ENCODE data around the gene HK1. TPM values are rescaled to one million over a fixed set of nuclear protein-coding genes. Genes with fewer than 3 reads are reported as not detected.
A peak's percentile ranks its signal among the peaks of the same experiment; 100 is the strongest.
"Not testable (repeated sequence)": the region's sequence is repeated elsewhere in the genome, so short reads cannot be mapped to it uniquely, and the experiment has no call there.

HK1 gene
- total RNA-seq, 1 donor from 2014 or later: 61.3 TPM

- no peak for TF ChIP-seq CTCF (IDR thresholded peaks at IDR 0.05)
- H3K9me3 Mint-ChIP-seq (ENCODE audit: unreplicated experiment): no peaks in the 10 kb centered on the region
- H3K4me3 Mint-ChIP-seq (ENCODE audit: unreplicated experiment): no peak overlapping the region
- no peaks in the 10 kb centered on the region for H3K36me3 Mint-ChIP-seq (ENCODE audit: unreplicated experiment)
- no peak overlapping the region for H3K27ac Mint-ChIP-seq (ENCODE audit: unreplicated experiment)
- no peaks in the 10 kb centered on the region for H3K27me3 Mint-ChIP-seq (ENCODE audit: unreplicated experiment)
- peaks cover 52% of the 10 kb centered on the region for H3K4me1 Mint-ChIP-seq (ENCODE audit: unreplicated experiment)
- no peak for DNase-seq (ENCODE audit: extremely low spot score, unreplicated experiment)
Measured at GRCh38 chr10:69331161-69331560, 52.9 kb downstream of the HK1 start.

- DNase-seq (ENCODE audit: extremely low spot score, unreplicated experiment): no peak
- H3K27me3 Mint-ChIP-seq (ENCODE audit: unreplicated experiment): no peaks in the 10 kb centered on the region
- H3K9me3 Mint-ChIP-seq (ENCODE audit: unreplicated experiment): no peaks in the 10 kb centered on the region
- no peak overlapping the region for H3K4me3 Mint-ChIP-seq (ENCODE audit: unreplicated experiment)
- H3K27ac Mint-ChIP-seq (ENCODE audit: unreplicated experiment): peak overlapping the region; percentile 65
- TF ChIP-seq CTCF (IDR thresholded peaks at IDR 0.05): no peak
- H3K36me3 Mint-ChIP-seq (ENCODE audit: unreplicated experiment): no peaks in the 10 kb centered on the region
- peaks cover 47% of the 10 kb centered on the region for H3K4me1 Mint-ChIP-seq (ENCODE audit: unreplicated experiment)
Measured at GRCh38 chr10:69332278-69333010, 54.1 kb downstream of the HK1 start.

- Mint-ChIP-seq H3K4me1 (ENCODE audit: unreplicated experiment) (peaks cover 47% of the 10 kb centered on the region), H3K9me3 (ENCODE audit: unreplicated experiment) (no peaks in the 10 kb centered on the region), H3K27ac (ENCODE audit: unreplicated experiment) (peak overlapping the region; percentile 65), H3K27me3 (ENCODE audit: unreplicated experiment) (no peaks in the 10 kb centered on the region), H3K4me3 (ENCODE audit: unreplicated experiment) (no peak overlapping the region), H3K36me3 (ENCODE audit: unreplicated experiment) (no peaks in the 10 kb centered on the region)
- DNase-seq (ENCODE audit: extremely low spot score, unreplicated experiment): no peak
- TF ChIP-seq CTCF (IDR thresholded peaks at IDR 0.05): peak; percentile 44
Measured at GRCh38 chr10:69333205-69333604, 54.9 kb downstream of the HK1 start.

GRCh38 chr10:69333865-69334301 is 55.6 kb downstream of the HK1 start:
- not testable (repeated sequence) for H3K4me3 Mint-ChIP-seq (ENCODE audit: unreplicated experiment); H3K27me3 Mint-ChIP-seq (ENCODE audit: unreplicated experiment); H3K36me3 Mint-ChIP-seq (ENCODE audit: unreplicated experiment); H3K9me3 Mint-ChIP-seq (ENCODE audit: unreplicated experiment); DNase-seq (ENCODE audit: extremely low spot score, unreplicated experiment)
- H3K4me1 Mint-ChIP-seq (ENCODE audit: unreplicated experiment): peaks cover 47% of the 10 kb centered on the region
- H3K27ac Mint-ChIP-seq (ENCODE audit: unreplicated experiment): peak overlapping the region; percentile 65

- TF ChIP-seq CTCF (IDR thresholded peaks at IDR 0.05): no peak
- no peaks in the 10 kb centered on the region for H3K9me3 Mint-ChIP-seq (ENCODE audit: unreplicated experiment)
- H3K27ac Mint-ChIP-seq (ENCODE audit: unreplicated experiment): no peak overlapping the region
- H3K4me3 Mint-ChIP-seq (ENCODE audit: unreplicated experiment): no peak overlapping the region
- no peaks in the 10 kb centered on the region for H3K36me3 Mint-ChIP-seq (ENCODE audit: unreplicated experiment)
- DNase-seq (ENCODE audit: extremely low spot score, unreplicated experiment): no peak
- no peaks in the 10 kb centered on the region for H3K27me3 Mint-ChIP-seq (ENCODE audit: unreplicated experiment)
- peaks cover 50% of the 10 kb centered on the region for H3K4me1 Mint-ChIP-seq (ENCODE audit: unreplicated experiment)
Measured at GRCh38 chr10:69334302-69335062, 56.2 kb downstream of the HK1 start.
